ENCODE data around the gene SMG6.

GRCh38 chr17:2181206-2181896 lies 122.2 kb downstream of the SMG6 start:
- no peak for TF ChIP-seq EZH2phosphoT487 (conservative IDR thresholded peaks at IDR 0.05; ENCODE audit: low read length)
- TF ChIP-seq CTCF (IDR thresholded peaks at IDR 0.05; ENCODE audit: insufficient read depth, low read length, poor library complexity, severe bottlenecking) = no peak
